Measurements from ENCODE around the gene TMEM63B. TPM values are rescaled to one million over a fixed set of nuclear protein-coding genes. Genes with fewer than 3 reads are reported as not detected.

TMEM63B gene
- total and polyA plus RNA-seq, 4 donors = 6.1 to 23.5 (median 15.5) TPM

DNA sequence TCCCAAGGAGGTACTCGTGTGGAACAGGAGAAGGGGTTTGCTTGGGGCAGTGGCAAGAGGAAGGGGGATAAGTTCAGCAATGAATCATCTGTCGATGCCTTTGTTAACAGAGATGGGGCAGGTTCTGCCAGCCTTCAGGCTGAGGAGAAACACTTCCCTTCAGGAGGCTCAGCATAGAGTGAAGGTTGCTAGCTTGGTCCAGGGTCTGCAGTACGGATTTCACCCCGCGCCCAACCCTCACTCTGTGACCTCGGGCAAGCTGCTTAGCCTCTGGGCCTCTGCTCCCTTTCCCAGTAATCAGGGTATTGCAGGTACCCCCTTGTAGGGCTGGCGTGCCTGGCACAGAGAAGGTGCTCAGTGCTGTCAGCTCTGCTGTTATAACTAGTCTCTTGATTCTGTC lies 38.8 kb downstream of the TMEM63B start:
- H3K36me3 ChIP-seq (ENCODE audit: control insufficient read depth in 1 of 2, insufficient read depth in 2 of 2, low read length in 1 of 2) = no peaks in the 10 kb centered on the region
- ATAC-seq (ENCODE audit: low FRiP score) (no peak), DNase-seq (no peak)
- H3K4me1 ChIP-seq (ENCODE audit: control insufficient read depth in 1 of 2, insufficient read depth in 2 of 2, low read length in 2 of 2) = no peaks in the 10 kb centered on the region
- intact Hi-C loops (cut with DNase I) = no loop called here
- no peaks in the 10 kb centered on the region for H3K9me3 ChIP-seq (ENCODE audit: control insufficient read depth, low read length)
- no peak overlapping the region for H3K4me3 ChIP-seq (ENCODE audit: low read length in 2 of 2)
- H3K27me3 ChIP-seq (ENCODE audit: control insufficient read depth in 1 of 2, insufficient read depth in 2 of 2, low read length in 1 of 2) = no peaks in the 10 kb centered on the region
- no peak overlapping the region for H3K27ac ChIP-seq (ENCODE audit: low read depth in 1 of 2, low read length in 2 of 2)
- WGBS, 2 donors = 77 to 79% methylated on average over 7 of the region's 7 CpGs

- no peaks in the 10 kb centered on the region for H3K36me3 ChIP-seq (ENCODE audit: control insufficient read depth in 1 of 2, insufficient read depth in 2 of 2, low read length in 1 of 2)
- intact Hi-C loops (cut with DNase I) = no loop called here
- WGBS, 2 donors = 64 to 65% methylated on average over 12 to 16 of the region's 16 CpGs
- H3K4me3 ChIP-seq (ENCODE audit: low read length in 2 of 2) = no peak overlapping the region
- no peak for DNase-seq
- H3K27me3 ChIP-seq (ENCODE audit: control insufficient read depth in 1 of 2, insufficient read depth in 2 of 2, low read length in 1 of 2) = no peaks in the 10 kb centered on the region
- no peak for ATAC-seq (ENCODE audit: low FRiP score)
- no peaks in the 10 kb centered on the region for H3K9me3 ChIP-seq (ENCODE audit: control insufficient read depth, low read length)
- no peaks in the 10 kb centered on the region for H3K4me1 ChIP-seq (ENCODE audit: control insufficient read depth in 1 of 2, insufficient read depth in 2 of 2, low read length in 2 of 2)
- no peak overlapping the region for H3K27ac ChIP-seq (ENCODE audit: low read depth in 1 of 2, low read length in 2 of 2)
These were observed 39.3 kb downstream of the TMEM63B start for GRCh38 chr6:44166591-44167184.

GRCh38 chr6:44167567-44167966 lies 40.2 kb downstream of the TMEM63B start:
- no peaks in the 10 kb centered on the region for H3K9me3 ChIP-seq (ENCODE audit: control insufficient read depth, low read length)
- intact Hi-C loops (cut with DNase I) = no loop called here

DNA sequence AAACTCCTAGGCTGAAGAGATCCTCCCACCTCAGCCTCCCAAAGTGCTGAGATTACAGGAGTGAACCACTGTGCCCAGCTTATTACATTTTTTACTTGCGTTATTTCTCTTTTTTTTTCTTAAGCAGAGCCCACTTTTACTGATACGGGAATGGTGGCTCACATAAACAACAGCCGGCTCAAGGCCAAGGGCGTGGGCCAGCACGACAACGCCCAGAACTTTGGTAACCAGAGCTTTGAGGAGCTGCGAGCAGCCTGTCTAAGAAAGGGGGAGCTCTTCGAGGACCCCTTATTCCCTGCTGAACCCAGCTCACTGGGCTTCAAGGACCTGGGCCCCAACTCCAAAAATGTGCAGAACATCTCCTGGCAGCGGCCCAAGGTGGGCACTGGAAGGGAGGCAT lies 41.8 kb downstream of the TMEM63B start:
- intact Hi-C loops (cut with DNase I) = no loop called here
- WGBS, 2 donors = 82 to 85% methylated on average over 9 of the region's 9 CpGs
- no peaks in the 10 kb centered on the region for H3K36me3 ChIP-seq (ENCODE audit: control insufficient read depth in 1 of 2, insufficient read depth in 2 of 2, low read length in 1 of 2)
- H3K9me3 ChIP-seq (ENCODE audit: control insufficient read depth, low read length) = no peaks in the 10 kb centered on the region
- no peaks in the 10 kb centered on the region for H3K27me3 ChIP-seq (ENCODE audit: control insufficient read depth in 1 of 2, insufficient read depth in 2 of 2, low read length in 1 of 2)
- no peak overlapping the region for H3K27ac ChIP-seq (ENCODE audit: low read depth in 1 of 2, low read length in 2 of 2)
- DNase-seq (no peak), ATAC-seq (ENCODE audit: low FRiP score) (no peak)
- H3K4me1 ChIP-seq (ENCODE audit: control insufficient read depth in 1 of 2, insufficient read depth in 2 of 2, low read length in 2 of 2) = no peaks in the 10 kb centered on the region
- H3K4me3 ChIP-seq (ENCODE audit: low read length in 2 of 2) = no peak overlapping the region

More at GRCh38 chr6:44167567-44167966, 40.2 kb downstream of the TMEM63B start:
- no peaks in the 10 kb centered on the region for H3K27me3 ChIP-seq (ENCODE audit: control insufficient read depth in 1 of 2, insufficient read depth in 2 of 2, low read length in 1 of 2)
- no peaks in the 10 kb centered on the region for H3K4me1 ChIP-seq (ENCODE audit: control insufficient read depth in 1 of 2, insufficient read depth in 2 of 2, low read length in 2 of 2)
- H3K27ac ChIP-seq (ENCODE audit: low read depth in 1 of 2, low read length in 2 of 2) = no peak overlapping the region
- DNase-seq (no peak), ATAC-seq (ENCODE audit: low FRiP score) (no peak)
- 97 to 100% methylated on average over 1 of the region's 1 CpG for WGBS, 2 donors
- no peak overlapping the region for H3K4me3 ChIP-seq (ENCODE audit: low read length in 2 of 2)
- H3K36me3 ChIP-seq (ENCODE audit: control insufficient read depth in 1 of 2, insufficient read depth in 2 of 2, low read length in 1 of 2) = no peaks in the 10 kb centered on the region

GRCh38 chr6:44169886-44170570 lies 42.7 kb downstream of the TMEM63B start:
- no peak for DNase-seq
- no peak for ATAC-seq (ENCODE audit: low FRiP score)
- Histone ChIP-seq H3K36me3 (ENCODE audit: control insufficient read depth in 1 of 2, insufficient read depth in 2 of 2, low read length in 1 of 2) (no peaks in the 10 kb centered on the region), H3K27me3 (ENCODE audit: control insufficient read depth in 1 of 2, insufficient read depth in 2 of 2, low read length in 1 of 2) (no peaks in the 10 kb centered on the region), H3K9me3 (ENCODE audit: control insufficient read depth, low read length) (no peaks in the 10 kb centered on the region), H3K27ac (ENCODE audit: low read depth in 1 of 2, low read length in 2 of 2) (no peak overlapping the region), H3K4me1 (ENCODE audit: control insufficient read depth in 1 of 2, insufficient read depth in 2 of 2, low read length in 2 of 2) (no peaks in the 10 kb centered on the region), H3K4me3 (ENCODE audit: low read length in 2 of 2) (no peak overlapping the region)
- 77 to 78% methylated on average over 10 of the region's 10 CpGs for WGBS, 2 donors
- intact Hi-C loops (cut with DNase I) = loop anchor here (5.0 to 10.0 kb wide), 2 partner anchors 87 to 165 kb away; partner anchors contain the start of gene SLC35B2 (in 1 of the 2)

DNA sequence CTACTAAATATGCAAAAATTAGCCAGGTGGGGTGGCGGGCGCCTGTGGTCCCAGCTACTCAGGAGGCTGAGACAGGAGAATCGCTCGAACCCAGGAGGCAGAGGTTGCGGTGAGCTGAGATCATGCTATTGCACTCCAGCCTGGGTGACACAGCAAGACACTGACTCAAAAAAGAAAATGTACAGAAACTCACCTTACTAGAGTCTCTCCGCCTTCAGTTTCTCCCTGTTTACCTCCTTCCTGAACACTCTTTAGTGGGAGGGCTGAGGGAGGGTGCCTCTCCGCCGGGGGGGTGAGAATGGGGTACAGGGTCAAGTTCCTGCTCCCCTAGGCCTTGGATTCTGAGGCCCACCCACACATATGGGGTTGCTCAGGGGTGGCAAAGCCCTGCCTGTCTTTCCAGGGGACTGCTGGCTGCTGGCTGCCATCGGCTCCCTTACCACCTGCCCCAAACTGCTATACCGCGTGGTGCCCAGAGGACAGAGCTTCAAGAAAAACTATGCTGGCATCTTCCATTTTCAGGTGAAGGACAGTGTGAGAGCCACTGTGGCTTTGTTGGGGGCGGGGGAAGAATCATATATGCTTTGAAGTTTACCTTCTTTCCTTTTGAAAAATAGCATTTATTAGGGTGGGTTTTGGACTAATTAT lies 44.7 kb downstream of the TMEM63B start:
- ATAC-seq (ENCODE audit: low FRiP score) = no peak
- intact Hi-C loops (cut with DNase I) = loop anchor here (1.0 to 10.0 kb wide), 4 partner anchors 63 to 163 kb away; partner anchors contain the start of gene SLC35B2 (in 1 of the 2)

GRCh38 chr6:44172731-44173500 lies 45.6 kb downstream of the TMEM63B start:
- intact Hi-C loops (cut with DNase I) = loop anchor here (1.0 to 10.0 kb wide), 4 partner anchors 62 to 162 kb away; partner anchors contain the start of gene SLC35B2 (in 1 of the 2)
- DNase-seq = peak; percentile 91 to 95
- Histone ChIP-seq H3K4me3 (ENCODE audit: low read length in 2 of 2) (no peak overlapping the region), H3K36me3 (ENCODE audit: control insufficient read depth in 1 of 2, insufficient read depth in 2 of 2, low read length in 1 of 2) (no peaks in the 10 kb centered on the region), H3K4me1 (ENCODE audit: control insufficient read depth in 1 of 2, insufficient read depth in 2 of 2, low read length in 2 of 2) (no peaks in the 10 kb centered on the region), H3K27ac (ENCODE audit: low read depth in 1 of 2, low read length in 2 of 2) (no peak overlapping the region), H3K9me3 (ENCODE audit: control insufficient read depth, low read length) (no peaks in the 10 kb centered on the region), H3K27me3 (ENCODE audit: control insufficient read depth in 1 of 2, insufficient read depth in 2 of 2, low read length in 1 of 2) (no peaks in the 10 kb centered on the region)
- 26 to 27% methylated on average over 15 of the region's 15 CpGs for WGBS, 2 donors
- ATAC-seq (ENCODE audit: low FRiP score) = peak; percentile 92

More for the DNA sequence above, 44.7 kb downstream of the TMEM63B start:
- WGBS, 2 donors = 77 to 80% methylated on average over 12 of the region's 12 CpGs
- Histone ChIP-seq H3K27me3 (ENCODE audit: control insufficient read depth in 1 of 2, insufficient read depth in 2 of 2, low read length in 1 of 2) (no peaks in the 10 kb centered on the region), H3K9me3 (ENCODE audit: control insufficient read depth, low read length) (no peaks in the 10 kb centered on the region), H3K36me3 (ENCODE audit: control insufficient read depth in 1 of 2, insufficient read depth in 2 of 2, low read length in 1 of 2) (no peaks in the 10 kb centered on the region), H3K4me3 (ENCODE audit: low read length in 2 of 2) (no peak overlapping the region), H3K27ac (ENCODE audit: low read depth in 1 of 2, low read length in 2 of 2) (no peak overlapping the region), H3K4me1 (ENCODE audit: control insufficient read depth in 1 of 2, insufficient read depth in 2 of 2, low read length in 2 of 2) (no peaks in the 10 kb centered on the region)
- DNase-seq = no peak

GRCh38 chr6:44176130-44176761 lies 48.9 kb downstream of the TMEM63B start:
- Histone ChIP-seq H3K27ac (ENCODE audit: low read depth in 1 of 2, low read length in 2 of 2) (no peak overlapping the region), H3K27me3 (ENCODE audit: control insufficient read depth in 1 of 2, insufficient read depth in 2 of 2, low read length in 1 of 2) (no peaks in the 10 kb centered on the region), H3K9me3 (ENCODE audit: control insufficient read depth, low read length) (no peaks in the 10 kb centered on the region), H3K36me3 (ENCODE audit: control insufficient read depth in 1 of 2, insufficient read depth in 2 of 2, low read length in 1 of 2) (no peaks in the 10 kb centered on the region), H3K4me1 (ENCODE audit: control insufficient read depth in 1 of 2, insufficient read depth in 2 of 2, low read length in 2 of 2) (no peaks in the 10 kb centered on the region), H3K4me3 (ENCODE audit: low read length in 2 of 2) (no peak overlapping the region)
- WGBS, 2 donors = 90 to 92% methylated on average over 14 to 15 of the region's 15 CpGs
- intact Hi-C loops (cut with DNase I) = loop anchor here (5.0 to 10.0 kb wide), 2 partner anchors 41 to 159 kb away; partner anchors contain the start of gene MYMX (in 1 of the 2)
- no peak for ATAC-seq (ENCODE audit: low FRiP score)
- DNase-seq = no peak

Measured in aorta (tissue), 5 donors.